Stomach smooth muscle (tissue), 2 donors: ENCODE data around the gene CLDN3.
"Not testable (repeated sequence)": the region's sequence is repeated elsewhere in the genome, so short reads cannot be mapped to it uniquely, and the experiment has no call there.

ENCODE experiments used
- H3K27ac ChIP-seq: one replicate; pipeline ENCODE4 v1.7.0; 2013; ENCODE audit warnings: mild to moderate bottlenecking, low read length, inconsistent platforms
- H3K27me3 ChIP-seq, 2 donors: one replicate each; pipeline ENCODE4 v1.7.0; 2013; ENCODE audit warnings: low read length in 2 of 2; ENCODE audit not compliant: insufficient read depth in 2 of 2, control insufficient read depth in 1 of 2
- H3K36me3 ChIP-seq, 2 donors: one replicate each; pipeline ENCODE4 v1.7.0; 2013; ENCODE audit warnings: low read length in 2 of 2; ENCODE audit not compliant: control insufficient read depth in 2 of 2, insufficient read depth in 2 of 2
- H3K4me1 ChIP-seq: one replicate; pipeline ENCODE4 v1.7.0; 2013; ENCODE audit warnings: low read length; ENCODE audit not compliant: control insufficient read depth, insufficient read depth
- H3K4me3 ChIP-seq, 2 donors: one replicate each; pipeline ENCODE4 v1.7.0; 2013; ENCODE audit warnings: low read length in 2 of 2
- H3K9ac ChIP-seq, 2 donors: one replicate each; pipeline ENCODE4 v1.7.0; 2013; ENCODE audit warnings: low read length in 2 of 2, mild to moderate bottlenecking in 1 of 2
- H3K9me3 ChIP-seq, 2 donors: one replicate each; pipeline ENCODE4 v1.7.0; 2013; ENCODE audit warnings: low read length in 2 of 2; ENCODE audit not compliant: control insufficient read depth in 2 of 2
- donor health status: healthy.
- donor health status: Pancreatic carcinoma.

Gene CLDN3

DNA sequence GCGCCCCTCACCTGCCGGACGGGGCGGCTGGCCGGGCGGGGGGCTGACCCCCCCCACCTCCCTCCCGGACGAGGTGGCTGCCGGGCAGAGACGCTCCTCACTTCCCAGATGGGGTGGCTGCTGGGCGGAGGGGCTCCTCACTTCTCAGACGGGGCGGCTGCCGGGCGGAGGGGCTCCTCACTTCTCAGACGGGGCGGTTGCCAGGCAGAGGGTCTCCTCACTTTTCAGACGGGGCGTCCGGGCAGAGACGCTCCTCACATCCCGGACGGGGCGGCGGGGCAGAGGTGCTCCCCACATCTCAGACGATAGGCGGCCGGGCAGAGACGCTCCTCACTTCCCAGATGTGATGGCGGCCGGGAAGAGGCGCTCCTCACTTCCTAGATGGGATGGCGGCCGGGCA, 27.1 kb upstream of the CLDN3 start:
- H3K4me1 ChIP-seq, H3K27me3 ChIP-seq, H3K9me3 ChIP-seq, H3K36me3 ChIP-seq, H3K4me3 ChIP-seq, H3K9ac ChIP-seq, H3K27ac ChIP-seq: not testable (repeated sequence)

DNA sequence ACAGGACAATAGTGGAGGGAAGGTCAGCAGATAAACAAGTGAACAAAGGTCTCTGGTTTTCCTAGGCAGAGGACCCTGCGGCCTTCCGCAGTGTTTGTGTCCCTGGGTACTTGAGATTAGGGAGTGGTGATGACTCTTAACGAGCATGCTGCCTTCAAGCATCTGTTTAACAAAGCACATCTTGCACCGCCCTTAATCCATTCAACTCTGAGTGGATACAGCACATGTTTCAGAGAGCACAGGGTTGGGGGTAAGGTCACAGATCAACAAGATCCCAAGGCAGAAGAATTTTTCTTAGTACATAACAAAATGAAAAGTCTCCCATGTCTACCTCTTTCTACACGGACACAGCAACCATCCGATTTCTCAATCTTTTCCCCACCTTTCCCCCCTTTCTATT, 26.6 kb upstream of the CLDN3 start:
- H3K4me1 ChIP-seq, H3K4me3 ChIP-seq, H3K9ac ChIP-seq, H3K27me3 ChIP-seq, H3K36me3 ChIP-seq, H3K9me3 ChIP-seq, H3K27ac ChIP-seq: not testable (repeated sequence)

DNA sequence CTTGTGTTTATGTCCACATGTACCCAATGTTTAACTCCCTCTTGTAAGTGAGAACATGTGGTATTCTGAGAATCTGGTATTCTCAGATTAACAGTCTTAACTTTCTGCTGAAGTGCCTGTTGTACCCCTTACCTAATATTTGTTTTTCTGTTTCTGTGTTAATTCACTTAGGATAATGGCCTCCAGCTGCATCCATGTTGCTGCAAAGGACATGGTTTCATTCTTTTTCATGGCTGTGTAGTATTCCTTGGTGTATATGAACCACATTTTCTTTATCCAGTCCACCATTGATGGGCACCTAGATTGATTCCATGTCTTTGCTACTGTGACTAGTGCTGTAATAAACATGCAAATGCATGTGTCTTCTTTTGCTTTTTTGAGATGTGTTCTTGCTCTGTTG, 25.1 kb upstream of the CLDN3 start:
- H3K4me1 ChIP-seq, H3K36me3 ChIP-seq, H3K27ac ChIP-seq, H3K27me3 ChIP-seq, H3K9ac ChIP-seq, H3K4me3 ChIP-seq, H3K9me3 ChIP-seq: not testable (repeated sequence)

- H3K27me3 ChIP-seq, H3K9ac ChIP-seq, H3K9me3 ChIP-seq, H3K4me1 ChIP-seq, H3K36me3 ChIP-seq, H3K4me3 ChIP-seq, H3K27ac ChIP-seq: not testable (repeated sequence)
These were observed 21.2 kb upstream of the CLDN3 start for GRCh38 chr7:73791170-73791690.

DNA sequence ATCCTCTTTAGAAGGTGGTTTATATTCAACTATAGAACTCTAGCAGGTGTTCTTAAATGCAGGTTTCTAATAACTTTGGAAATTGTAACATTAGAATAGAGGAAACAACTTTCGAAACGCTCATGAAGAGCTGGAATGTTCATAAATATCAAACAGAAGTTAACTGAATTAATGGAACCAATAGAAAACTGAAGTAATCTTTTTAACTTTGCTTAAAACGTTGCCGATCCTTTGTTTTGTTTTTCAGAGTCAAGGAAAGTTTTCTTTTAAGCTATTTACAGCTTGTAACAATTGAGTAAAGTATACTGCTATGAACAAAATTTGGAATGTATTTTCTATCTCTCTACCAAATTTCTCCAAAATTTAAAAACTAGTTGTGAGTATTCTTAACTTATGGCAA, 19.0 kb upstream of the CLDN3 start:
- Histone ChIP-seq H3K4me3 (no peak overlapping the region), H3K9me3 (no peaks in the 10 kb centered on the region), H3K4me1 (no peaks in the 10 kb centered on the region), H3K27ac (no peak overlapping the region), H3K36me3 (no peaks in the 10 kb centered on the region), H3K27me3 (no peaks in the 10 kb centered on the region), H3K9ac (no peak overlapping the region)

- H3K4me3 ChIP-seq, H3K27ac ChIP-seq, H3K36me3 ChIP-seq, H3K4me1 ChIP-seq, H3K27me3 ChIP-seq, H3K9ac ChIP-seq, H3K9me3 ChIP-seq: not testable (repeated sequence)
These were observed 17.6 kb upstream of the CLDN3 start for GRCh38 chr7:73787786-73788048.

DNA sequence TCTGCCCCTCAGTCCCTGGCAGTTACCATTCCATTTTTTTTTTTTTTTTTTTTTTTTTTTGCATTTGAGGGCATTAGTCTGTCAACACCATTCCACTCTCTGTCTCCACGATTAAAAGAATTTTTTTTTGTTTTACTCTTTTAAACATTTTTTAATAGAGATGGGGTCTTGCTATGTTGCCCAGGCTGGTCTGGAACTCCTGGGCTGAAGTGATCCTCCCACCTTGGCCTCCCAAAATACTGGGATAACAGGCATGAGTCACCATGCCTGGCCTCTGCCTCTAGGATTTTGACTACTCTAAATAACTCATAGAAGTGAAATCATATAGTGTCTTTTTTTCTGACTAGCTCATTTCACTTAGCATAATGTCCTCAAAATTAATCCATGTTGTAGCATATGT, 16.5 kb upstream of the CLDN3 start:
- H3K27ac ChIP-seq = no peak overlapping the region
- no peaks in the 10 kb centered on the region for H3K4me1 ChIP-seq
- no peaks in the 10 kb centered on the region for H3K27me3 ChIP-seq
- H3K36me3 ChIP-seq = no peaks in the 10 kb centered on the region
- H3K9ac ChIP-seq = no peak overlapping the region
- H3K4me3 ChIP-seq = no peak overlapping the region
- H3K9me3 ChIP-seq = no peaks in the 10 kb centered on the region

GRCh38 chr7:73779517-73779916, 9.4 kb upstream of the CLDN3 start:
- H3K4me1 ChIP-seq = no peaks in the 10 kb centered on the region
- no peak overlapping the region for H3K4me3 ChIP-seq
- H3K9ac ChIP-seq = no peak overlapping the region
- no peaks in the 10 kb centered on the region for H3K36me3 ChIP-seq
- H3K27ac ChIP-seq = no peak overlapping the region
- H3K9me3 ChIP-seq = no peaks in the 10 kb centered on the region
- H3K27me3 ChIP-seq = no peaks in the 10 kb centered on the region

- Histone ChIP-seq H3K4me3 (no peak overlapping the region), H3K9me3 (no peaks in the 10 kb centered on the region), H3K4me1 (no peaks in the 10 kb centered on the region)
These were observed 8.8 kb upstream of the CLDN3 start for GRCh38 chr7:73778801-73779389.

GRCh38 chr7:73774923-73775322, 4.9 kb upstream of the CLDN3 start:
- Histone ChIP-seq H3K9me3 (no peaks in the 10 kb centered on the region), H3K36me3 (no peaks in the 10 kb centered on the region), H3K9ac (no peak overlapping the region), H3K4me1 (peaks cover 2% of the 10 kb centered on the region), H3K4me3 (no peak overlapping the region), H3K27me3 (peaks cover 11 to 13% of the 10 kb centered on the region in 2 donors), H3K27ac (no peak overlapping the region)

More at GRCh38 chr7:73778801-73779389, 8.8 kb upstream of the CLDN3 start:
- H3K27ac ChIP-seq = no peak overlapping the region
- no peaks in the 10 kb centered on the region for H3K27me3 ChIP-seq
- no peaks in the 10 kb centered on the region for H3K36me3 ChIP-seq
- no peak overlapping the region for H3K9ac ChIP-seq

GRCh38 chr7:73773700-73774517, 3.8 kb upstream of the CLDN3 start:
- Histone ChIP-seq H3K4me3 (no peak overlapping the region), H3K36me3 (no peaks in the 10 kb centered on the region), H3K9me3 (no peaks in the 10 kb centered on the region), H3K9ac (no peak overlapping the region), H3K27me3 (peaks cover 21% of the 10 kb centered on the region in 2 donors), H3K4me1 (peaks cover 4% of the 10 kb centered on the region), H3K27ac (no peak overlapping the region)
